Retinal pigment epithelial cell (primary cell): ENCODE measurements around the gene HES4.
"Not testable (repeated sequence)": the region's sequence is repeated elsewhere in the genome, so short reads cannot be mapped to it uniquely, and the experiment has no call there.

Experiments used
- DNase-seq: peaks from one replicate; pipeline ENCODE4 v3.0.0-alpha.2; 2010; ENCODE audit warnings: low read depth
- H3K4me3 ChIP-seq: 2 replicates; pipeline ENCODE4 v1.5.1; 2011; ENCODE audit warnings: mild to moderate bottlenecking, low read length, control low read depth, moderate library complexity
- CTCF ChIP-seq: conservative IDR thresholded peaks from 2 replicates; pipeline ENCODE4 v1.5.1; 2011; ENCODE audit warnings: low read depth, low read length, control low read depth, inconsistent platforms

Gene HES4

GRCh38 chr1:998995-999724 is 737 bp downstream of the HES4 start:
- TF ChIP-seq CTCF, result no peak
- peak overlapping the region; percentile 55 for H3K4me3 ChIP-seq
- DNase-seq, result no peak

DNA sequence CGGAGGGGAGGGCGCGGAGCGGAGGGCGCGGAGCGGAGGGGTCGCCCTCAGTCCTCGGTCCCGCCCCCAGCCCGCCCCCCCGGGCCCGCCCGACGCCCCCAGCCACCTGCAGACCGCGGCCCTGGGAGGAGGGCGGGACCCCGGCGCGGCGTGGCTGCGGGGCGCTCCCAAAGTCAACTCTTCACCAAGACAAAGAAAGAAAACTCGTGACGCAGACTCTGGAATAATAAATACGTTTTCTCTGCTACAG is 1.2 kb downstream of the HES4 start:
- peak overlapping the region; percentile 55 for H3K4me3 ChIP-seq
- no peak for DNase-seq

DNA sequence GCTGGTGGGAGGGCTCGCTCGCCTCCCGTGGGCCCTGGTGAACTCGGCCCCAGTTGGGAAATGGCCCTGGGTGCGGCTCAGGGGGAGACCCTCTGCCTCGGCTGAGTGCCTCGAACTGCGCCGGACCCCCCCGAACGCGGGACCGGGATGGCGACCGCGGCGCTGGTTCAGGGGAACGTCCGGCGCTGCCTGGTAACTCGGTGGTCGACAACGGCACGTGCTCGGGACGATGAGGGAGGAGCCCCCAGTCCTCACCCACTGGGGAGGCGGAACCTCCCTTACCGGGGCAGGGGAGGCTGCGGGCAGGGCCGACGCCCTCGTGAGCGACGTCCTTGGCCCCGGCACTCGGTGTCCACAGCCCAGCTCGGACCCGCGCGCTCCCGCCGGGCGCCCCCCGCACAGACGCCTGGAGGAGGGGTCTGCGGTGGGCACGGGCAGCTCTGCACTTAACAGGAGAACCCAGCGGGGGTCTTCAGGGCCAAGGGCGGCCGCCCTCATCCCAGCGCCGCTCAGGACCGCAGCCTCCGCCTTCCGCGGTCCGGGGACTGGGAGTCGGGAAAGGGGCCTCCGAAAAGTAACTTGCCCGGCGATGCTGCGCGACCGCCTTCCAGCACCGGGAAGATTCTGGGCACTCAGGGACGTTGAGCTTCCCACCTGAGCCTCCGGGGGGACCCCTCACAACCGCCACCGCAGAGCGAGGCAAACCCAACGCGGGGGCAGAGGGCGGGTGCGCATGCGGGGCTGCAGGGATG is 1.7 kb downstream of the HES4 start:
- peak overlapping the region; percentile 46 for H3K4me3 ChIP-seq
- TF ChIP-seq CTCF, result peak; percentile 3
- DNase-seq, result no peak

More for the DNA sequence above, 1.2 kb downstream of the HES4 start:
- TF ChIP-seq CTCF, result no peak

GRCh38 chr1:997713-997992 is 2.2 kb downstream of the HES4 start:
- no peak overlapping the region for H3K4me3 ChIP-seq
- DNase-seq, result no peak
- no peak for TF ChIP-seq CTCF

- no peak for DNase-seq
- no peak overlapping the region for H3K4me3 ChIP-seq
Observed at GRCh38 chr1:996851-997712, 2.8 kb downstream of the HES4 start.

DNA sequence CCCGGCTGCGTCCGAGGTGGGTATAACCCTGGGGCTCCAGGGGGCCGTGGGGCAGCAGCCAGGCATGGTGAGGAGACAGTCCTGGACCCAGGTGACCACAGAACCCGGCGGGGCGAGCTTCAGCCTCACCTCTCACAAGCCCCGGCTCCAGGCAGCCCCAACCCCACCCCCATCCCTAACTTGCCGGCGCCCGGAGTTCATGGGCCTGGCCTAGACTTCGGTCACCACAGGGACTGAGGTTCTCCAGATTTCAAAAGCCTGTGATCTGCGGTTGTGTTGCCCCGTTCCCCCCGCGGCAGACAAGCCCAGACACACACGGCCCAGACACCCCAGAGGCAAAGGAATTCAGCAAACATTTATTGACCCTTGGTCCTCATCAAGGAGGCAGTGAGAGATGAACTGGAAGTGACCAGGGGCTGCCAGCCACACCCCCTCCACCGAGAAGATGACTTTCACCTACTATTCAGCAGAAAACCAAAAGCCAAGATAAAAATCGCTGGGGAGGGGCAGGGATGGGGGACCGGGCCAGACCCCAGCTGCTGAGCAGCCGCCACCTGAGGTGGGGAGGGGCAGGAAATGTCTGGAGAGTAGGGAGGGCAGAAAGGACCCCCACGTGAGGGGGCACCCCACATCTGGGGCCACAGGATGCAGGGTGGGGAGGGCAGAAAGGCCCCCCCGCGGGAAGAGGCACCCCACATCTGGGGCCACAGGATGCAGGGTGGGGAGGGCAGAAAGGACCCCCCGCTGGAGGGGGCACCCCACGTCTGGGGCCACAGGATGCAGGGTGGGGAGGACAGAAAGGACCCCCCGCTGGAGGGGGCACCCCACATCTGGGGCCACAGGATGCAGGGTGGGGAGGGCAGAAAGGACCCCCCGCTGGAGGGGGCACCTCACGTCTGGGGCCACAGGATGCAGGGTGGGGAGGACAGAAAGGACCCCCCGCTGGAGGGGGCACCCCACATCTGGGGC is 3.9 kb downstream of the HES4 start:
- no peak for TF ChIP-seq CTCF
- no peak for DNase-seq
- no peak overlapping the region for H3K4me3 ChIP-seq

More at GRCh38 chr1:996851-997712, 2.8 kb downstream of the HES4 start:
- TF ChIP-seq CTCF, result no peak

GRCh38 chr1:994546-994945 is 5.4 kb downstream of the HES4 start:
- not testable (repeated sequence) for DNase-seq, H3K4me3 ChIP-seq
